Naive B cell (primary cell): ENCODE data around the gene KCND1. TPM values are rescaled to one million over a fixed set of nuclear protein-coding genes. Genes with fewer than 3 reads are reported as not detected.

Source experiments
- ATAC-seq, 2 donors: fragments of 150-1000 bp; cut with Tn5 transposase; 2 replicates each; pipeline ENCODE4 v1.10.0; 2021; ENCODE audit warnings: low read depth in 2 of 2, mild to moderate bottlenecking in 2 of 2, moderate library complexity in 2 of 2
- DNase-seq: peaks from one replicate; pipeline ENCODE4 v3.0.0; 2022
- H3K27ac Mint-ChIP-seq, 6 donors: one replicate each; pipeline ENCODE4 v1.8.0; 2020 to 2022; ENCODE audit warnings: mild to moderate bottlenecking in 6 of 6, mixed read lengths in 6 of 6, moderate library complexity in 5 of 6, inconsistent platforms in 2 of 6
- H3K27me3 Mint-ChIP-seq, 3 donors: one replicate each; pipeline ENCODE4 v1.8.0; 2021 to 2022; ENCODE audit warnings: mixed read lengths in 3 of 3, mild to moderate bottlenecking in 1 of 3
- H3K36me3 Mint-ChIP-seq, 2 donors: one replicate each; pipeline ENCODE4 v1.8.0; 2020 to 2022; ENCODE audit warnings: mixed read lengths in 2 of 2, inconsistent platforms in 1 of 2, mild to moderate bottlenecking in 1 of 2
- H3K4me1 Mint-ChIP-seq, 3 donors: one replicate each; pipeline ENCODE4 v1.8.0; 2020 to 2022; ENCODE audit warnings: mixed read lengths in 3 of 3, inconsistent platforms in 1 of 3, mild to moderate bottlenecking in 1 of 3, moderate library complexity in 1 of 3
- H3K4me3 Mint-ChIP-seq, 8 donors: one replicate each; pipeline ENCODE4 v1.8.0; 2020 to 2022; ENCODE audit warnings: mild to moderate bottlenecking in 8 of 8, mixed read lengths in 8 of 8, moderate library complexity in 8 of 8, inconsistent platforms in 2 of 8
- H3K9me3 Mint-ChIP-seq, 7 donors: one replicate each; pipeline ENCODE4 v1.8.0; 2020 to 2022; ENCODE audit warnings: mixed read lengths in 7 of 7, mild to moderate bottlenecking in 5 of 7, inconsistent platforms in 2 of 7, moderate library complexity in 1 of 7
- polyA plus RNA-seq, 6 donors: library from polyadenylated mRNA; unstranded; fragments of 300-500 nt; fragmentation: Illumina TruSeq; gene quantifications; one replicate each; pipeline ENCODE4 v1.2.3, GENCODE V29; 2021; ENCODE audit warnings: low read depth in 6 of 6

KCND1 gene
- polyA plus RNA-seq, 6 donors from 2014 or later, result 0.12 to 2.0 (median 0.18) TPM; not detected in 3

GRCh38 chrX:48924270-48924669 is 47.4 kb downstream of the KCND1 start:
- Mint-ChIP-seq H3K4me1 (peaks cover 35 to 70% (median 49%) of the 10 kb centered on the region in 3 donors), H3K9me3 (peaks cover 0 to 2% (median 0%) of the 10 kb centered on the region in 7 donors), H3K27me3 (no peaks in the 10 kb centered on the region), H3K36me3 (peaks cover 5 to 8% of the 10 kb centered on the region in 2 donors), H3K27ac (peak overlapping the region in 5 of 6 donors; percentile 24 to 87 (median 77)), H3K4me3 (peak overlapping the region in 3 of 8 donors; percentile 30 to 56 (median 53))
- DNase-seq (no peak), ATAC-seq (no peak)

GRCh38 chrX:48923771-48924170 is 47.9 kb downstream of the KCND1 start:
- Mint-ChIP-seq H3K9me3 (peaks cover 0 to 2% (median 0%) of the 10 kb centered on the region in 7 donors), H3K4me1 (peaks cover 35 to 70% (median 53%) of the 10 kb centered on the region in 3 donors), H3K27ac (peak overlapping the region in 2 of 6 donors; percentile 77 to 79), H3K27me3 (no peaks in the 10 kb centered on the region), H3K4me3 (no peak overlapping the region), H3K36me3 (peaks cover 5 to 8% of the 10 kb centered on the region in 2 donors)
- ATAC-seq (no peak), DNase-seq (no peak)

GRCh38 chrX:48920718-48921104 is 50.9 kb downstream of the KCND1 start:
- DNase-seq (no peak), ATAC-seq (no peak)
- Mint-ChIP-seq H3K27ac (peak overlapping the region in 4 of 6 donors; percentile 23 to 94 (median 56)), H3K4me1 (peaks cover 31 to 60% (median 47%) of the 10 kb centered on the region in 3 donors), H3K36me3 (peaks cover 15 to 26% of the 10 kb centered on the region in 2 donors), H3K9me3 (peaks cover 0 to 3% (median 0%) of the 10 kb centered on the region in 7 donors), H3K4me3 (peak overlapping the region in 6 of 8 donors; percentile 82 to 99 (median 96)), H3K27me3 (no peaks in the 10 kb centered on the region)

GRCh38 chrX:48919947-48920717 is 51.5 kb downstream of the KCND1 start:
- Mint-ChIP-seq H3K27me3 (no peaks in the 10 kb centered on the region), H3K9me3 (peaks cover 0 to 3% (median 0%) of the 10 kb centered on the region in 7 donors), H3K4me1 (peaks cover 31 to 61% (median 45%) of the 10 kb centered on the region in 3 donors), H3K27ac (peak overlapping the region; percentile 92 to 99 (median 96)), H3K36me3 (peaks cover 11 to 26% of the 10 kb centered on the region in 2 donors), H3K4me3 (peak overlapping the region; percentile 82 to 99 (median 96))
- no peak for ATAC-seq
- DNase-seq, result no peak

DNA sequence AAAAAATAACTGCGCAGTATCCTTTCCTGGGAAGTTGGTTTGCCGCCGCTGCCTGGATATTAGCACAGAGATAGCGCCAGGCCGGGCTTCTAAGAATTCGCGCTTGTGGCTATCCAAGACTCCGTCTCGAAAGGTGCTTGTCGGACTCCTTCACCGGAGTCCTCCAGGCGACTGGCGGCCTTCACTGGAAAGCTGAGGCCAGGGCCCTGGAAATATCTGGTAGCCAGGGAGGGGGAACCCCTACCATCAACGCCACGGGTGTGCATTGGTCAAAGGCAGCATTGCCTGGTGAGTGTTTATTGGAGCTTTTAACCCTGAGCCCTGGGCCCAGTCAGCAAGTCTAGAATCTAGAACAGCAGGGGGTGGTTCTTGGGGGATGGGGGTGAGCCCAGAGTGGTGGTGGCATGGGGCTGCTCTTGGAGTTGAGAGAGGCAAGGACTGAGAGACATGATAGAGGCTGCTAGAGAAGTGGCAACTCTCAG is 52.2 kb downstream of the KCND1 start:
- Mint-ChIP-seq H3K27me3 (no peaks in the 10 kb centered on the region), H3K36me3 (peaks cover 11 to 23% of the 10 kb centered on the region in 2 donors), H3K4me1 (peaks cover 34 to 66% (median 46%) of the 10 kb centered on the region in 3 donors), H3K9me3 (peaks cover 0 to 3% (median 0%) of the 10 kb centered on the region in 7 donors), H3K27ac (peak overlapping the region; percentile 92 to 99 (median 96)), H3K4me3 (peak overlapping the region; percentile 82 to 99 (median 96))
- peak; percentile 38 for DNase-seq
- peak; percentile 20 to 29 for ATAC-seq

DNA sequence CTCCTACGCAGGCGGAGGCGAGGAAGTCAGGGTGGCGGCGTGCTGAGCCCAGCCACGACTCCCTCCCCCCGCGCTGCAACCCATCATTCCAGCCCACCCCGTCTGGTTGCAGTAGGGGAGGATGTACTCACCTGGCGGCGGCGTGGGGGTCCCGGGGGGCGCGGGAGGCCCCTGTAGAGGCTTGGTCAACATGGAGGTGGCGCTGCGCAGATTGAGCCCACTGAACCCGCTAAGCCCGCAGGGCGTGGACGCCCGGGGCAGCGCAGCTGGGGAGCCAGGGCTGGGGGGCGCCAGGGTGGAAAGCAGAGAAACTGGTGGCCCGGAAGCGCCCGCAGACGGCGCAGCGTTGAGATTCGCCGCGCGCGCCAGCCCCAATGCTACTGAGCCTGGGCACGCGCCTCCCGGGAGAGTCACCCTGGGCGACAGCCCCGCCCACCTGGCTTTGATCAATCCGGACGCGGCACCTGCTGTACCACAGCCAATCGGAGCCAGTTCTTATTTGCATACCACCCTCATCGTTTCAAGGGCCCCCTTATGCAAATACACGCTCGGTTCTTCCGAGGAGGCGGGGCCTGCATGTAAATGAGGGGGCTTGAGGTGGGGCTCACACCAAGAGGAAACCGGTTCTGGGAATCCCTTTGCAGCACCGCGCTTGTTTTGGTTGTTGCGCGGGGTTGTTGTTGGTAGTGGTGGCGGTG is 52.9 kb downstream of the KCND1 start, which contains the start of gene PIM2:
PIM2 (minus strand) TSS at position 382 of the 698 bp plus-strand sequence; CDS start at position 192, 190 bp downstream.
- DNase-seq (peak; percentile 91), ATAC-seq (peak; percentile 71 to 72)
- Mint-ChIP-seq H3K27me3 (no peaks in the 10 kb centered on the region), H3K27ac (peak within 1 kb of the TSS; percentile 92 to 99 (median 96)), H3K4me1 (peaks cover 36 to 67% (median 47%) of the 10 kb centered on the region in 3 donors), H3K36me3 (peaks cover 11 to 17% of the 10 kb centered on the region in 2 donors), H3K9me3 (peaks cover 0 to 3% (median 0%) of the 10 kb centered on the region in 7 donors), H3K4me3 (peak within 1 kb of the TSS; percentile 82 to 99 (median 96))

- DNase-seq, result no peak
- peak overlapping the region; percentile 91 to 99 (median 96) for H3K27ac Mint-ChIP-seq
- H3K4me1 Mint-ChIP-seq, result peaks cover 37 to 68% (median 47%) of the 10 kb centered on the region in 3 donors
- H3K4me3 Mint-ChIP-seq, result peak overlapping the region; percentile 82 to 99 (median 96)
- no peaks in the 10 kb centered on the region for H3K27me3 Mint-ChIP-seq
- peaks cover 0 to 3% (median 0%) of the 10 kb centered on the region in 7 donors for H3K9me3 Mint-ChIP-seq
- no peak for ATAC-seq
- H3K36me3 Mint-ChIP-seq, result peaks cover 11 to 17% of the 10 kb centered on the region in 2 donors
These were observed 53.4 kb downstream of the KCND1 start for GRCh38 chrX:48918301-48918642.

- peak; percentile 87 for DNase-seq
- Mint-ChIP-seq H3K27me3 (no peaks in the 10 kb centered on the region), H3K9me3 (peaks cover 0 to 3% (median 0%) of the 10 kb centered on the region in 7 donors), H3K36me3 (peaks cover 11 to 17% of the 10 kb centered on the region in 2 donors), H3K4me3 (peak overlapping the region; percentile 82 to 99 (median 96)), H3K4me1 (peaks cover 38 to 68% (median 45%) of the 10 kb centered on the region in 3 donors), H3K27ac (peak overlapping the region; percentile 92 to 99 (median 96))
- ATAC-seq, result peak; percentile 50 to 58
These were observed 54.3 kb downstream of the KCND1 start for GRCh38 chrX:48917139-48918001.

DNA sequence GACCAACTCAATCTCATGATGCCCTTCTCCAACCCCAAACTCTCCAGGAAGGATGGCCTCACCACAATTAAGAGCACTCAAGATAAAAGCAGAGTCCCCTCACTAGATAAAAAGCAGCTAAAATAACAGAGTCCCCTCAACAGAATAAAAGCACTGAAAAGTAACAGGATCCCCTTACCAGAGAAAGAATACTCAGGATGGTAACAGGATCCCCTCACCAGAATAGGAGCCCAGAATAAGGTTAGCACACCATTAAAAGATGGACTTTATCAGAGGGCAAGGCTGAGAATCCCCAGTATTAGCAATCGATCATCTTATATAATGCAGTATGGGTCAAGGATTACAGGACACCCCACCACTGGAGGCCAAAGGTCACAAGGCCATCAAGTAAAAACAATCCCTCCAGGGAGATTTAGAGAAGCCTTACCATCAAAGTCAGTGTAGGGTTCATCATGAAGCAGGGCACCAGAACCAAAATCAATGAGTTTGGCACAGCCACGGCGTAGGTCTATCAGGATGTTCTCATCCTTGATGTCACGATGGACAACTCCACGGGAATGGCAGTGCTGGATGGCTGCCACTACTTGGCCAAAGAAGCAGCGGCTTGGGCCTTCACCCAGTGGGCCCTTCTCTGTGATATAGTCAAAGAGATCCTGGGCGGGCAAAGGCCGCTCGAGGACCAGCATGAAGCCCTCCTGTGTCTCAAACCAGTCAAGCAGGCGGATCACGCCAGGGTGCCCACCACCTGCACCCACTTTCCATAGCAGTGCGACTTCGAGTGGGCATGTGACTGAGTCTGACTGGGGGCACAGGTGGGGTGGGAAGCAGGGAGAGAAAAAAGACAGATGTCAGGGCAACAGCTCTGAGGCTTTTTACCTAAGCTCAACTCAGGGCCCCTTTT is 56.8 kb downstream of the KCND1 start:
- Mint-ChIP-seq H3K27ac (peak overlapping the region in 5 of 6 donors; percentile 63 to 96 (median 94)), H3K27me3 (no peaks in the 10 kb centered on the region), H3K4me3 (peak overlapping the region in 7 of 8 donors; percentile 42 to 95 (median 79)), H3K36me3 (peaks cover 11 to 17% of the 10 kb centered on the region in 2 donors), H3K9me3 (peaks cover 0 to 7% (median 0%) of the 10 kb centered on the region in 7 donors), H3K4me1 (peaks cover 48 to 70% (median 51%) of the 10 kb centered on the region in 3 donors)
- no peak for ATAC-seq
- no peak for DNase-seq

- ATAC-seq (no peak), DNase-seq (no peak)
- Mint-ChIP-seq H3K27me3 (no peaks in the 10 kb centered on the region), H3K9me3 (peaks cover 0 to 7% (median 0%) of the 10 kb centered on the region in 7 donors), H3K27ac (peak overlapping the region; percentile 23 to 96 (median 70)), H3K4me1 (peaks cover 42 to 67% (median 44%) of the 10 kb centered on the region in 3 donors), H3K4me3 (peak overlapping the region in 6 of 8 donors; percentile 29 to 93 (median 47)), H3K36me3 (peaks cover 11 to 17% of the 10 kb centered on the region in 2 donors)
These were observed 57.9 kb downstream of the KCND1 start for GRCh38 chrX:48913605-48914366.
